Astrocyte (in vitro differentiated cells and primary cell): ENCODE data around the gene MAST3.

Experiments
- EZH2 ChIP-seq: IDR thresholded peaks from 2 replicates; pipeline ENCODE4 v1.6.1; 2012; ENCODE audit warnings: mild to moderate bottlenecking, low read length, inconsistent platforms; ENCODE audit not compliant: insufficient read depth
- TF ChIP-seq, protein P1 (sequence below): IDR thresholded peaks from 2 replicates; pipeline ENCODE4 v1.5.1; 2011; ENCODE audit warnings: low read depth, mild to moderate bottlenecking, inconsistent platforms, low read length, moderate library complexity; ENCODE audit not compliant: insufficient read depth

DNA sequence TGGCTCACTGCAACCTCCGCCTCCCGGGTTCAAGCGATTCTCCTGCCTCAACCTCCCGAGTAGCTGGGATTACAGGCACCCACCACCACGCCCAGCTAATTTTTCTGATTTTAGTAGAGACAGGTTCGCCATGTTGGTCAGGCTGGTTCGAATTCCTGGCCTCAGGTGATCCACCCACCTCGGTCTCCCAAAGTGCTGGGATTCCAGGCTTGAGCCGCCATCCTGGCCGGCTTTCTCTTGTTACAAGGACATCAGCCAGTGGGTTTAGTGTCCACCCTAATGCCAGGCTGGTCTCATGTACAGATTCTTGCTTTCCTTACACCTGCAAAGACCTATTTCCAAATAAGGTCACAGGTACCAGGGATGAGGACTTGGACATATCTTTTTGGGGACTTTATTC, 62.2 kb downstream of the MAST3 start:
- TF ChIP-seq, protein P1, sequence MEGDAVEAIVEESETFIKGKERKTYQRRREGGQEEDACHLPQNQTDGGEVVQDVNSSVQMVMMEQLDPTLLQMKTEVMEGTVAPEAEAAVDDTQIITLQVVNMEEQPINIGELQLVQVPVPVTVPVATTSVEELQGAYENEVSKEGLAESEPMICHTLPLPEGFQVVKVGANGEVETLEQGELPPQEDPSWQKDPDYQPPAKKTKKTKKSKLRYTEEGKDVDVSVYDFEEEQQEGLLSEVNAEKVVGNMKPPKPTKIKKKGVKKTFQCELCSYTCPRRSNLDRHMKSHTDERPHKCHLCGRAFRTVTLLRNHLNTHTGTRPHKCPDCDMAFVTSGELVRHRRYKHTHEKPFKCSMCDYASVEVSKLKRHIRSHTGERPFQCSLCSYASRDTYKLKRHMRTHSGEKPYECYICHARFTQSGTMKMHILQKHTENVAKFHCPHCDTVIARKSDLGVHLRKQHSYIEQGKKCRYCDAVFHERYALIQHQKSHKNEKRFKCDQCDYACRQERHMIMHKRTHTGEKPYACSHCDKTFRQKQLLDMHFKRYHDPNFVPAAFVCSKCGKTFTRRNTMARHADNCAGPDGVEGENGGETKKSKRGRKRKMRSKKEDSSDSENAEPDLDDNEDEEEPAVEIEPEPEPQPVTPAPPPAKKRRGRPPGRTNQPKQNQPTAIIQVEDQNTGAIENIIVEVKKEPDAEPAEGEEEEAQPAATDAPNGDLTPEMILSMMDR, result no peak
- no peak for TF ChIP-seq EZH2
